HepG2 (cell line): ENCODE results near the gene DAB1. TPM values are rescaled to one million over a fixed set of nuclear protein-coding genes. Genes with fewer than 3 reads are reported as not detected.

Experiments
- FOXK1 ChIP-seq: sonication (generic); formaldehyde crosslinking; IDR thresholded peaks from 2 replicates; pipeline ENCODE4 v1.4.0; 2020; ENCODE audit warnings: low read depth, missing genetic modification reagents, borderline replicate concordance
- HDAC1 ChIP-seq: sonication (generic); formaldehyde crosslinking; IDR thresholded peaks from 2 replicates; pipeline ENCODE4 v1.5.1; 2020; ENCODE audit warnings: mild to moderate bottlenecking, missing genetic modification reagents
- MTF1 ChIP-seq: sonication (generic); formaldehyde crosslinking; IDR thresholded peaks from 2 replicates; pipeline ENCODE4 v1.5.0; 2020; ENCODE audit warnings: missing genetic modification reagents
- NBN ChIP-seq: fragments of 450-650 bp; conservative IDR thresholded peaks from 2 replicates; pipeline ENCODE4 v1.6.1; 2017
- NCOA5 ChIP-seq: sonication (generic); formaldehyde crosslinking; IDR thresholded peaks from 2 replicates; pipeline ENCODE4 v1.4.0; 2020; ENCODE audit warnings: missing genetic modification reagents
- NFKB2 ChIP-seq: sonication (generic); formaldehyde crosslinking; IDR thresholded peaks from 2 replicates; pipeline ENCODE4 v1.4.0; 2020; ENCODE audit warnings: missing genetic modification reagents, borderline replicate concordance
- SALL2 ChIP-seq: sonication (generic); formaldehyde crosslinking; IDR thresholded peaks from 2 replicates; pipeline ENCODE4 v1.8.1; 2023; ENCODE audit warnings: mild to moderate bottlenecking, missing genetic modification reagents, inconsistent platforms
- SRF ChIP-seq: IDR thresholded peaks from 2 replicates; pipeline ENCODE4 v1.6.1; 2011; ENCODE audit warnings: mild to moderate bottlenecking, low read depth, low read length, moderate library complexity
- STAT5B ChIP-seq: sonication (generic); formaldehyde crosslinking; IDR thresholded peaks from 2 replicates; pipeline ENCODE4 v1.4.0; 2020; ENCODE audit warnings: missing genetic modification reagents
- U2AF1 ChIP-seq: fragments of 200-400 bp; formaldehyde crosslinking; optimal IDR thresholded peaks from 2 replicates; pipeline ENCODE3; 2017; ENCODE audit warnings: mild to moderate bottlenecking, low read depth, low read length
- XRCC5 ChIP-seq: fragments of 200-400 bp; formaldehyde crosslinking; optimal IDR thresholded peaks from 2 replicates; pipeline ENCODE3; 2017; ENCODE audit warnings: mild to moderate bottlenecking, low read length
- YEATS4 ChIP-seq: sonication (generic); formaldehyde crosslinking; IDR thresholded peaks from 2 replicates; pipeline ENCODE4 v1.4.0; 2020; ENCODE audit warnings: missing genetic modification reagents, borderline replicate concordance
- ZFP36L1 ChIP-seq: sonication (generic); formaldehyde crosslinking; IDR thresholded peaks from 2 replicates; pipeline ENCODE4 v1.8.0; 2022; ENCODE audit warnings: mild to moderate bottlenecking, missing genetic modification reagents, moderate library complexity
- ZNF30 ChIP-seq: sonication (generic); formaldehyde crosslinking; IDR thresholded peaks from 2 replicates; pipeline ENCODE4 v1.5.0; 2020; ENCODE audit warnings: mild to moderate bottlenecking, missing genetic modification reagents
- ZNF839 ChIP-seq: sonication (generic); formaldehyde crosslinking; IDR thresholded peaks from 2 replicates; pipeline ENCODE4 v1.4.0; 2020; ENCODE audit warnings: missing genetic modification reagents, mild to moderate bottlenecking, borderline replicate concordance
- ZSCAN31 ChIP-seq: sonication (generic); formaldehyde crosslinking; IDR thresholded peaks from 2 replicates; pipeline ENCODE4 v1.5.0; 2020; ENCODE audit warnings: low read depth, mild to moderate bottlenecking, missing genetic modification reagents
- polyA plus RNA-seq, 8 experiments: library from polyadenylated mRNA; depleted of rRNA in 3 of 8; stranded (reverse) in 7 of 8; unstranded in 1 of 8; fragments of >200 nt; fragmentation: Illumina TruSeq in 4 of 8; extraction: Trizol in 4 of 8; gene quantifications; 2 replicates each; pipeline versions ENCODE4 v1.2.1 to v1.2.3, GENCODE V29; 2011 to 2016; ENCODE audit warnings: low read depth in 4 of 8, missing spikeins in 1 of 8, mixed read lengths in 1 of 8; ENCODE audit not compliant: insufficient read depth in 1 of 8
- total RNA-seq, 5 experiments: library from RNA; depleted of rRNA; stranded (reverse); fragments of >200 nt; fragmentation: Illumina TruSeq; extraction: Trizol; gene quantifications; 2 replicates each; pipeline ENCODE4 v1.2.3, GENCODE V29; 2016; ENCODE audit warnings: low read depth in 1 of 5
- TF ChIP-seq, protein P1 (sequence below): sonication (generic); formaldehyde crosslinking; IDR thresholded peaks from 2 replicates; pipeline ENCODE4 v1.5.0; 2020; ENCODE audit warnings: mild to moderate bottlenecking, missing genetic modification reagents
- TF ChIP-seq, protein P2 (sequence below): sonication (generic); formaldehyde crosslinking; IDR thresholded peaks from 2 replicates; pipeline ENCODE4 v1.5.1; 2020; ENCODE audit warnings: mild to moderate bottlenecking, moderate library complexity, missing genetic modification reagents
- TF ChIP-seq, protein P3 (sequence below): IDR thresholded peaks from 2 replicates; pipeline ENCODE4 v1.6.1; 2016; ENCODE audit warnings: mild to moderate bottlenecking, missing biosample characterization, missing genetic modification reagents
- TF ChIP-seq, protein P4 (sequence below): sonication (generic); formaldehyde crosslinking; IDR thresholded peaks from 2 replicates; pipeline ENCODE4 v1.9.0; 2021; ENCODE audit warnings: missing genetic modification reagents, borderline replicate concordance

DAB1 gene
- total and polyA plus RNA-seq, 2 of the 13 experiments (the other 11 are each of a cell fraction or from before 2014, with no cell fraction given) = 0.04 to 0.13 TPM

DNA sequence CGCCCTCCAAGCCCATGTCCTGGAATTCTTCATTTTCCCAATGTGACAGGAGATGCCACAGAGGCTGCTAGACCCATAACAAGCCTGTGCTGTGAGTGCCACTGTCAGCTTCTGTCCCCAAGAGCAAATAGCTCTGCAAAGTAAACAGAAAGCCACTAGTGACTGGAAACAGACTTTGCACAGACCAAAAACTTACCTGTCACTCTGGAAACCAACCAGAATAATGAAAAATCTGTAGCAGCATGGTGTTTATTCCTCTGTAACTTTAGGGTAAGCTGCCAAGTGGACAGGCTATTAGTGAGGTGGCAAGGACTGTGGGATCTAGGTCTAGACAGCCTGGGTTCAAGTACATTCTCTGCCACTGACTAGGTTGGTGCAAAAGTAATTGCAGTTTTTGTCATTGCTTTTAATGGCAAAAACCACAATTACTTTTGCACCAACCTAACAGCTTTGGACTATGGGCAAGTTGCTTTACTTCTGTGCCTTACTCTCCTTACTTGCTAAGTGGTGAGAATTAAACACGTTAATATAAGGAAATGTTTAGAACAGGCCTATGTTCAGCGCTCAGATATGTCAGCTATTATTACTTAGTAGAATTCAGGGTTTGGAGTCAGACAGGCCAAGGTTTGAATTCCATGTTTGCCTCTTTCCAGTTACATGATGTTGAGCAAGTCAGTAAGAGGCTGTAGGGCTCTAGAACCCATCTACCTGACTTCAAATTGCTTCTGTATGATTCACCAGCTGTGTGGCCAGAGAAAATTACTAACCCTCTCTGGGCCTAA, 457.8 kb downstream of the DAB1 start, which contains the start of gene C8B (continued):
- TF ChIP-seq, protein P1, sequence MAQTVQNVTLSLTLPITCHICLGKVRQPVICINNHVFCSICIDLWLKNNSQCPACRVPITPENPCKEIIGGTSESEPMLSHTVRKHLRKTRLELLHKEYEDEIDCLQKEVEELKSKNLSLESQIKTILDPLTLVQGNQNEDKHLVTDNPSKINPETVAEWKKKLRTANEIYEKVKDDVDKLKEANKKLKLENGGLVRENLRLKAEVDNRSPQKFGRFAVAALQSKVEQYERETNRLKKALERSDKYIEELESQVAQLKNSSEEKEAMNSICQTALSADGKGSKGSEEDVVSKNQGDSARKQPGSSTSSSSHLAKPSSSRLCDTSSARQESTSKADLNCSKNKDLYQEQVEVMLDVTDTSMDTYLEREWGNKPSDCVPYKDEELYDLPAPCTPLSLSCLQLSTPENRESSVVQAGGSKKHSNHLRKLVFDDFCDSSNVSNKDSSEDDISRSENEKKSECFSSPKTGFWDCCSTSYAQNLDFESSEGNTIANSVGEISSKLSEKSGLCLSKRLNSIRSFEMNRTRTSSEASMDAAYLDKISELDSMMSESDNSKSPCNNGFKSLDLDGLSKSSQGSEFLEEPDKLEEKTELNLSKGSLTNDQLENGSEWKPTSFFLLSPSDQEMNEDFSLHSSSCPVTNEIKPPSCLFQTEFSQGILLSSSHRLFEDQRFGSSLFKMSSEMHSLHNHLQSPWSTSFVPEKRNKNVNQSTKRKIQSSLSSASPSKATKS (CRISPR knock-in tag) = no peak
- TF ChIP-seq SRF (no peak), MTF1 (CRISPR knock-in tag) (no peak), STAT5B (CRISPR knock-in tag) (no peak), FOXK1 (CRISPR knock-in tag) (no peak), SALL2 (no peak), ZSCAN31 (CRISPR knock-in tag) (no peak), NBN (no peak), ZNF839 (CRISPR knock-in tag) (no peak), YEATS4 (CRISPR knock-in tag) (no peak; the same call in 1 of the 2 replicates), XRCC5 (peak; percentile 58), HDAC1 (CRISPR knock-in tag) (peak; percentile 37; the same call in 1 of the 2 replicates), ZFP36L1 (CRISPR knock-in tag) (no peak), NFKB2 (no peak), NCOA5 (CRISPR knock-in tag) (no peak), U2AF1 (no peak), ZNF30 (CRISPR knock-in tag) (no peak)
- TF ChIP-seq, protein P2, sequence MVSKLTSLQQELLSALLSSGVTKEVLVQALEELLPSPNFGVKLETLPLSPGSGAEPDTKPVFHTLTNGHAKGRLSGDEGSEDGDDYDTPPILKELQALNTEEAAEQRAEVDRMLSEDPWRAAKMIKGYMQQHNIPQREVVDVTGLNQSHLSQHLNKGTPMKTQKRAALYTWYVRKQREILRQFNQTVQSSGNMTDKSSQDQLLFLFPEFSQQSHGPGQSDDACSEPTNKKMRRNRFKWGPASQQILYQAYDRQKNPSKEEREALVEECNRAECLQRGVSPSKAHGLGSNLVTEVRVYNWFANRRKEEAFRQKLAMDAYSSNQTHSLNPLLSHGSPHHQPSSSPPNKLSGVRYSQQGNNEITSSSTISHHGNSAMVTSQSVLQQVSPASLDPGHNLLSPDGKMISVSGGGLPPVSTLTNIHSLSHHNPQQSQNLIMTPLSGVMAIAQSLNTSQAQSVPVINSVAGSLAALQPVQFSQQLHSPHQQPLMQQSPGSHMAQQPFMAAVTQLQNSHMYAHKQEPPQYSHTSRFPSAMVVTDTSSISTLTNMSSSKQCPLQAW (CRISPR knock-in tag) = peak; percentile 74
- TF ChIP-seq, protein P3, sequence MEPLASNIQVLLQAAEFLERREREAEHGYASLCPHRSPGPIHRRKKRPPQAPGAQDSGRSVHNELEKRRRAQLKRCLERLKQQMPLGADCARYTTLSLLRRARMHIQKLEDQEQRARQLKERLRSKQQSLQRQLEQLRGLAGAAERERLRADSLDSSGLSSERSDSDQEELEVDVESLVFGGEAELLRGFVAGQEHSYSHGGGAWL (CRISPR knock-in tag) = no peak
- TF ChIP-seq, protein P4, sequence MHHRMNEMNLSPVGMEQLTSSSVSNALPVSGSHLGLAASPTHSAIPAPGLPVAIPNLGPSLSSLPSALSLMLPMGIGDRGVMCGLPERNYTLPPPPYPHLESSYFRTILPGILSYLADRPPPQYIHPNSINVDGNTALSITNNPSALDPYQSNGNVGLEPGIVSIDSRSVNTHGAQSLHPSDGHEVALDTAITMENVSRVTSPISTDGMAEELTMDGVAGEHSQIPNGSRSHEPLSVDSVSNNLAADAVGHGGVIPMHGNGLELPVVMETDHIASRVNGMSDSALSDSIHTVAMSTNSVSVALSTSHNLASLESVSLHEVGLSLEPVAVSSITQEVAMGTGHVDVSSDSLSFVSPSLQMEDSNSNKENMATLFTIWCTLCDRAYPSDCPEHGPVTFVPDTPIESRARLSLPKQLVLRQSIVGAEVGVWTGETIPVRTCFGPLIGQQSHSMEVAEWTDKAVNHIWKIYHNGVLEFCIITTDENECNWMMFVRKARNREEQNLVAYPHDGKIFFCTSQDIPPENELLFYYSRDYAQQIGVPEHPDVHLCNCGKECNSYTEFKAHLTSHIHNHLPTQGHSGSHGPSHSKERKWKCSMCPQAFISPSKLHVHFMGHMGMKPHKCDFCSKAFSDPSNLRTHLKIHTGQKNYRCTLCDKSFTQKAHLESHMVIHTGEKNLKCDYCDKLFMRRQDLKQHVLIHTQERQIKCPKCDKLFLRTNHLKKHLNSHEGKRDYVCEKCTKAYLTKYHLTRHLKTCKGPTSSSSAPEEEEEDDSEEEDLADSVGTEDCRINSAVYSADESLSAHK (CRISPR knock-in tag) = no peak
